HUDEP-2 (cell line): ENCODE data around the gene SLC24A4.

Source experiments
- DNase-seq, 76 experiments: peaks; one replicate each; lab custom pipeline; 2025; ENCODE audit not compliant: unreplicated experiment in 76 of 76; lab: John Stamatoyannopoulos, UW

Gene SLC24A4

GRCh38 chr14:92493492-92493891, 170.5 kb downstream of the SLC24A4 start:
- no peak for DNase-seq

DNA sequence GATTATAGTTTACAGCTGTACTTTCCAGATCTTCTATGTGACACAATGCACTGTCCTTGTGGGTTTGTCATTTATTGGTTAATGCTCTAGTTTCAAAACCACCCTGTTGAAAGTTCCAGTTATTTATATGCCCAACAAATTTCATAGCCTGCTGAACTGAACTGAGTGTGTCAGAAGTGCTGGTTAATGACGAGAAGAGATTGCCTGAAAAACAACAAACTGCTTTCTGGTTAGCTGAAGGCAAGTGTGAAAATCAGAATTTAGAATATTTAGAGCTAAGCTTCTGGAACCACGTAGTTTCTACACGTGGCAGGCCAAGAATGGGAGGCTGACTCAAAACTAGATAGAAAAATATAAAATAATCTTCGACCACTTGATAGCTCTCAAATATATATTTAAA, 171.5 kb downstream of the SLC24A4 start:
- DNase-seq, result no peak

DNA sequence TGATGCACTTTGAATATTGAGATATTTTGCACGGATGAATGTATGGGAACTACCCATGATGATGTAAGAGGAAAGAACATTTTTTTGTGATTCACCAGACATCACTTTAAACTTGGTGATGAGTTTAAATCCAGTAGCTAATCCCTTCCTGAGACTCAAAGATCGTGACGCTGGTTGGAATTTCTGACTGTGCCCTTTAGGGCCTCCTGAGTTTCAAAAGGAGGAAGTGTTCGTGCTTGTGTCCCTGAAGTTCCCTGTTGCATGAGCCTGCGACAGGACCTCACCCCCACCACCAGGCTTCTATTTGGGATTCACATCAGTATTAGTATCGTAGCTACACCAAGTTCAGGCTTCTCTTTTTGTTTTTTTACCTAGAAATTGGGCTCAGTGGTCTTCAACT, 172.1 kb downstream of the SLC24A4 start:
- no peak for DNase-seq

- no peak for DNase-seq
Observed at GRCh38 chr14:92496191-92496857, 173.4 kb downstream of the SLC24A4 start.

DNA sequence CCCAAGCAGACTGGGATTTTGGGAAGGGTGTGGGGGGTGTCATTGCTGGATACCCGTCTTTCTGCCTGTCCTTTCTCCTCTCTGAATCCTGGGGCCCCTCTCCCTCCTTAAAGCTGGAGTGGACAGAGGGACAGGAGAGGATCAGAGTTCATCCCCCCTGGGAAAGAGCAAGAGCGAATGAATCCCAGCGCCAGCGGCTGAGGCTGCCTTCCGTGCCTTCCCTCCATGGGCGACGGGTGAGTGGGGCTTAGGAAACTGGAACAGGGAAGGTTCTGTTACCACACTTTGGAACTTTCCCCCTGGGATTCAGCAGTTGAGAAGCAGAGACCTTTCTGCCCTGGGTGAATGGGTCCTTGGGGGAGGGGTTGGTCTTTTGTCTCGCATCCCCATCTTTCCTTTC, 174.4 kb downstream of the SLC24A4 start:
- DNase-seq, result no peak

GRCh38 chr14:92499234-92499633, 176.3 kb downstream of the SLC24A4 start:
- no peak for DNase-seq

DNA sequence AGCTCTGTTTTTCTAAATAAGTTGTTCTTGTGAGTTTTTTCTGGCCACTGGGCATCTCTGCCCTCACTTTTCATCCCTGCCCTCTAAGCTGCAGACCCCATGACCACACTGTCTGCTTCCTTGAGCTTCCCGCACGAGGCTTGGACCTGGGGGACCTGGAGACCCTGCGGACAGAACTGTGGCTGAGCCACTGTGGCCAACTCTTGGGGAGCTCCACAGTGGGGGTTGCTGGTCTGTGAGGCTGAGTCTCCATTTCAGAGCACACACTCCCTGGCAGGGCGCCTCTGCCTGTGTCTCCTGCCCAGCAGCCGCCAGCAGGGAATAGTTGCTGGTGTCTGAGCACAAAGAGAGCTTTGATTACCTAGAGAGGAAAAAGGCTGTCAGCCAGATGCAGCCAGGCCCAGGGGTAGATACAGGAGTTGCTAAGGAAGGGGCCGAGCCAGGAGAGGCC, 177.6 kb downstream of the SLC24A4 start:
- DNase-seq, result no peak

- DNase-seq, result no peak
Observed at GRCh38 chr14:92501891-92502351, 179.0 kb downstream of the SLC24A4 start.

- DNase-seq, result no peak
Observed at GRCh38 chr14:92502541-92503286, 179.7 kb downstream of the SLC24A4 start.

GRCh38 chr14:92503756-92504491, 181.0 kb downstream of the SLC24A4 start:
- DNase-seq, result no peak

GRCh38 chr14:92505826-92506225, 182.9 kb downstream of the SLC24A4 start:
- no peak for DNase-seq

- no peak for DNase-seq
Observed at GRCh38 chr14:92506231-92506630, 183.3 kb downstream of the SLC24A4 start.

GRCh38 chr14:92507174-92507768, 184.3 kb downstream of the SLC24A4 start:
- DNase-seq, result peak in 10 of 76 experiments; percentile 8 to 41 (median 22)

DNA sequence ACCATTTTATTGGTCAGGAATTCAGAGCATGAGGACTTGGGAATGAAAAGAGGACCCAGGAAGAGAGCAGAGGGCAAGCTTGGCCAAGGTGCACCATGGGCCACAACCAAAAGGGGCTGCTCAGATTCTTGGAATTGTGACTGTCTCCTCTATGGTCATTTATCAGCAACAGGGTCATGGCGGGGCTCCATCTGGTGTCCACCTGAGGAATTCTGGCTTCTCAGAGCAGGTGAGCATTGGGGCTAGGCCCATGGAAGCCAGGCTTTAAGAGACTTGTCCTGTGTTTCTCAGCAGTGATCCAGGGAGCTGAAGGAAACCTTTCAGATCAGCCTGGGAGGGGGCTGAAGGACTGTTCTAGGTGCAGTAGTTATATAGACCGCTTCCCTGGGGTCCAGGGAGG, 188.0 kb downstream of the SLC24A4 start:
- DNase-seq, result no peak

- DNase-seq, result no peak
Observed at GRCh38 chr14:92511453-92512238, 188.7 kb downstream of the SLC24A4 start.

DNA sequence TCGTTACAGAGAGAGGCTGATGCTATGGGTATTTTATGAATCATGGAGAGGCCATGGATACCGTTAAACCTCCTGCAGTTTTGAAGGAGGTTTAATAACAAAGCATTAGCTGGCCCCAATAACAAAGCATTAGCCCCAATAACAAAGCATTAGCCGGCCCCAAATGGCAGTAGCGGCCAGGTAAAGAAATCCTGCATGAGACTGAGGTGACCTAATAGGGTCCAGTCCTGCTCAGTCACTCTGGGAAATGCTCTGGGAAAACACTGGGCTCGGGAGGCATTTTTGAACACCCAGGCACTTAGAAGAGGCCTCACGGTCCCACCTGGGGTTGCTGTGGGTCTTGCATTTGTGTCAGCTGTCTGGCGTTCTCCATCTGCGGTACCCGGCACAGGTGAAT, 189.8 kb downstream of the SLC24A4 start:
- no peak for DNase-seq

- DNase-seq, result peak in 31 of 76 experiments; percentile 14 to 54 (median 29)
Observed at GRCh38 chr14:92513204-92513965, 190.4 kb downstream of the SLC24A4 start, which contains the start of gene RIN3. TSS of gene RIN3 (plus strand) at chr14:92513781. CDS start at chr14:92513933, 152 bp downstream.

DNA sequence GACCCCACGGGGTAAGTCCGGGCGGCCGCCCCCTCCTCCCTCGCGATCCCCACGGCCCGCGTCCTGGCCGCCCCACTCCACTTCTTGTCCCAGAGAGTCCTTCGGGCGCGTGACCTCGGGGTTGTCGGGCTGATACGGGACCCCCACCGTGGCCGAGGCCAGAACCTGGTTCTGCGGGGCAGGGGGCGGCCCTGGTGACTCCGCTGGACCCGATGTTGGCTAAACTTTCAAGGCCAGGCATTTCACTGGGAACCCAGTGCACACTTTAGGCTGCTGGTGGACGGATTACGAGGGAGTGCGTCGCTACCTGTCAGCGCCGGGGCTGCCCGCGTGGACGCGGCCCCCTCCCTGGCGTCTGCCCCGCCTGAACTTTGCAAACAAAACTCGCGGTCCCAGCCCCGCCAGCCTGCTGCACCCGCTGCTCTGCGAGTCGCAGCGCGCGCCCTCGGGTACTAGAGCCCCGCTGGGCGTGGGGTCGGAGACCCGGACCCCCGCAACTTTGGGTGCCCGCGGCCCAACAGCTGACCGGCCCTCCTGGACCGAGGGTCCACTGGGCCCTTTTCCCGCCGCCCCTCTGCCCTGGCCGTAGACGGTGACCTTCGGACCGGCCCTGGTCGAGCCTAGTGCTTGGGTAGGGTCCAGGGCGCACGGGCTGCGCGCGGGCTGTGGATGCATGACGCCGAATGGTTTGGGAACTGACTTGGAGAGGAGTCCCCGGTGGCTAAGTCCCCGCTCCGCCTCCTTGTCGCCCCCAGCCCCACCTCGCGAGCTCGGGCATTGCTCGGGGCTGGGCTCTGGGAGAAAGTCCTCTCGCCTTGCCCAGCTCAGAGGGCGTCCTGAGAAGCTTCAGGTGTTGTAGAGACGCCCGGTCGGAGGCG, 191.2 kb downstream of the SLC24A4 start:
- DNase-seq, result peak in 16 of 76 experiments; percentile 11 to 47 (median 26)
